B cell (primary cell): Measurements from ENCODE around the gene ENTHD1.

Experiments used
- CTCF ChIP-seq: fragments of 200-600 bp; IDR thresholded peaks from one replicate; pipeline ENCODE4 v1.8.0; 2022; ENCODE audit warnings: antibody characterized with exemption, mild to moderate bottlenecking
- EZH2 ChIP-seq: IDR thresholded peaks from 2 replicates; pipeline ENCODE4 v1.6.1; 2012; ENCODE audit warnings: borderline replicate concordance, low read depth, mild to moderate bottlenecking, moderate library complexity, low read length; ENCODE audit not compliant: insufficient read depth, poor library complexity, severe bottlenecking

- TF ChIP-seq CTCF (no peak), EZH2 (no peak)
Observed at GRCh38 chr22:39707816-39708215, 185.7 kb downstream of the ENTHD1 start.
